Activated CD4-positive, alpha-beta T cell treated with anti-CD3 and anti-CD28 coated beads for 24 hours (primary cell): ENCODE results near the gene LRRN3.
A peak's percentile ranks its signal among the peaks of the same experiment; 100 is the strongest.

Experiments
- DNase-seq, 2 donors: peaks; one replicate each; pipeline ENCODE4 v3.0.0-alpha.2; 2020; ENCODE audit warnings: low read depth in 2 of 2

Gene LRRN3

DNA sequence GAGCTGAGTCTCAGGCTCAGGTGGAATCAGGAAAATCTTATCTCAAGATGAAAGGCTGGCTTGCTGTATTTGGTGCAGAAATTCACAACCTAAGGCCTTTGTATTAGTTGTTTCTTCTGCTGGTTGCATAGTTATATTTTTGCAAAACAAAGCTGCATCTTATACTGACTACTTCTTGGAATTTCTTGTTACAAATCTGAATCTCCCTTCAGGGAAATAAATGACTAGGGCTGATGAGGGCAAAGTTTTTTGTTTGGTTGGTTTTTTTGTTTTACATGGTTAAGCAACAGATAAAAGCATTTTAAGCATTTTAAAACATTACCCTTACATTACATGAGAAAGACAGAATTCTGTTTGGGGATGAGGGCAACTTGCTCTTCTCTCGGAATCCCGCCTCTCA is 13.9 kb upstream of the LRRN3 start:
- DNase-seq = no peak

DNA sequence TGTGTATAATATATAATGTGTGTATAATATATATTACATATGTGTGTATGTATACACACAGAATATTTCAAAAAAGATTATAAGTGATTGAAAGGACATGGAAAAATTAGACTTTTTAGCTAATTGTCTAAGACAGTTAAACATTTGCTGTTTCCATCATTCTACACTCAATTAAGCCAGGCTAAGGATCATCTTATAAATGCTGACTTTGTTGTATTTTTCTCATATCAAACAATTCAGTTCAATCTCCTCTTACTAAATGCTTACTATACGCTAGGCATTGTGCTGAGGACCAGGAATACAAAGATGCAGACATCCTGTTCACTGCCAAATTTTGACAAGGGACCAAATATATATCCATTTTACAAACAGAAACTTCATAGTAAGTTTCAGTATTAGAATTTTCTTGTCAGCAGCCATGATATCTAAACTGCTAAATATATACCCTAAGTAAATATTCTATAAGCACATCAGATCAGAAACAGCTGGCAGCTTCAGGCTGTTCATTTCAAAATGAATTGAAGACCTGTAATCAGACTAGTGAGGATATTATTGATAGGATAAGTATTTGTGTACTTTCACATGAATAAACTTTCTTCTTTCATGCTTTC is 10.3 kb upstream of the LRRN3 start:
- no peak for DNase-seq

DNA sequence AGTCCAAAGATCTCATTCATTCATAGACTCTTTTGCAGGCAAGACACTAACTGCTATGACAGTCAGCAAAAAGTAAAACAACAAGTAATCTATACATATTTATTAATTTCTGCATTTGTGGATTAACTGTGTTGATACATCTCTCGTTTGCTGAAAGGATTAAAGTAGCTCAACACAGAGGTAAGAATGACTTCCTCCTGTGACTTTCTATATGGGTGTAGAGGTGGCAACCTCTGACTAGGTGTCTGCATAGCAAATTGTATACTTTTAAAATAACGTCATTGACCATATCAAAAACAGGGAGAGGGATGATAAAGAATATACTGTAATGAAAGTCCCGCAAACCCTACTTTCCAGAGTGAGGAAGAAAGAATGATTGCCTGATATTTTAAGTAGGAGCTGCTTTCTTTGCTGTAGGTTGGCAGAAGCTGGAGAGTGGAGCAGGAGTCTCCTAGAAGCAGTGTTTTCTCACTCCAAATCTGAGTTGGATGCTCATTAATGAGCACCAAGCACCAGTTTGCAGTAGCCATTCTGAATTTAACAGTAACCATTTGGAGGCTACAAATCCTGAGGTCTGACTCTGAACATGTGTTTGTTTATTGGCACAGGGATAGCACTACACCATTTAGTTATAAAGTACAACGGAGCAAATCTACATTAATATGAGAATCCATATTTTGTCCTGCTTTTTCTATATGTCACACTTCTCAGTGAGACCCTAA is 9.2 kb upstream of the LRRN3 start:
- no peak for DNase-seq

DNA sequence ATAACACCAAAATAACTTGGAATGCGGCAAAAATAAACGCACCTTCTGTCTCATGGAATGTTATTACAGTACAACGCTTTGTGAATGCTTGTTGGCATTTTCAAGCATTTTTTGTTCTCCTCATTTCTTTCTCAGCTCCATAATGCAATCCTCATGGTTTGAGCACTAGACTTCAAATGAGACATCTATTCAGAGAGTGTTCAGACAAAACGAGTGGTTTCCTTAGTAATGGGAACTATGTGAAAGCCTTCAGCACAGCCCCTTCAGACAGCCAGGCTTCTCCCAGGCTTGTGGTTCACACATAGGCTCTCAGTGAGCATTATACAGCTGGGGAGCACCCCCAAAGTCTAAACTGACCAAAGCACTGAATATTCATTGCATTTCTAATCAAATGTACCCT is 8.6 kb upstream of the LRRN3 start:
- no peak for DNase-seq

DNA sequence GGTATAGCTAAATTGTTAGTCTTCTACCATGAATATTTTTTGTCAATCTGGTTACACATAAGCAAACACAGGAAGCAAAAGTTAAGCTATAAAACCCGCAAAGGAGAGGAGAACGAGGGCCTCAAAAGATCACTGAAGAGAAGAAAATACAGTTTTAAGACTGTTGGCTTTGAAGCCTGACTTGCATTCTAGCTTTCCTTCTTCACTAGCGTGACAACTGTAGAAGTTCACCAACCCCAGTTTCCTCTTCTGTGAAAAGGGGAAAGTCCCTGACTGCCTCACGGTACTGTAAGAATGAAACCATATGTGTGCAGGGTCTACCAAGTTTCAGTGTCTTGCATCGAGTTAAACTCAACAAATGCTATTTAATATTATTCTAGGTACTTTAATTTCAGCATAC is 7.5 kb upstream of the LRRN3 start:
- no peak for DNase-seq

DNA sequence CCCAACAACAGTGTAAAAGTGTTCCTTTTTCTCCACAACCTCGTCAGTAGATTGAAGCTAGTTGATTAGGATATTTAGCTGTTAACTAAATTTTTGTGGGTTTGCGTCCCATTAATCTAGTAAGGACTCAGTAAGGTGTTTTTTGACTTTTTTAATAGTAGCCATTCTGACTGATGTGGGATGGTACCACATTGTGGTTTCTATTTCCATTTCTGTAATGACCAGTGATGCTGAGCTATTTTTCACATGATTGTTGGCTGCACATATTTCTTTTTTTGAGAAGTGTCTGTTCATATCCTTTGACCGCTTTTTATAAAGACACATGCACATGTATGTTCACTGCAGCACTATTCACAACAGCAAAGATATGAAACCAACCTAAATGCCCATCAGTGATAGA is 5.6 kb upstream of the LRRN3 start:
- no peak for DNase-seq

DNA sequence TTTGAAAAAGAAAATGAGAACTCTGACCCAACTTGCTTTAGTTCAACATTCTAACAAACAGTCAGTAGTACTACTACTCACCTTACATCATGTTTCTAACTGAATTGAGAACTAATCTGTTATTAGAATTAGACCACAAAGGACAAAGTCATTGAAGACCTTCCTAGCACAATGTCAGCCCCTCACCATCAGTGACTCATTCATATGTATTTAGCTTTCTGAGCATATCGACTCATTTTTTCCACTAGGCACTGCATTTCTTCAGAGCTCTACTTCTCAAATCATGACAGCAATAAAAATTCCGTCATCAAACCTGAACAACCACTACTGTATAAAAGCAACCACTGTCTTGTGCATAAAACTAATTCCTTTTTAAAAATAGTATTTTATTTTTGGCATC is 4.4 kb upstream of the LRRN3 start:
- no peak for DNase-seq

DNA sequence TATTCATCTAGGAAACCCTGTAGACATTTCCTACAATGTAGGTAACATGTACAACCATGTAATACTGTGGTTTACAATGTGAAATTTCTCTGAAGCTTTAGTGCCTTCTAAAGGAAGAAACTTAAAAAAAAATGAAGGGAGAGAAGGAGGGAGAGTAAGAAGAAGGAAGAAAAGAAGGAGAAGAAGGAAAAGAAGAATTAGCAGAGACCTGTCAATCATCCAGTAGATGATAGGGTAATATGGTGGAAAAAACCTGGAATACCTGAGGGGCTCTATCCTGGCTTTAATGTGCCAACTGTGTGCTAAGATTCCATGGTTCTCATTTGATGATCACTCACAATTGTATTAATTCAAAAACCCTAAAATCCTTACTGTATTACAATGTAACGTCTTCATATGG is 2.6 kb upstream of the LRRN3 start:
- DNase-seq = no peak

DNA sequence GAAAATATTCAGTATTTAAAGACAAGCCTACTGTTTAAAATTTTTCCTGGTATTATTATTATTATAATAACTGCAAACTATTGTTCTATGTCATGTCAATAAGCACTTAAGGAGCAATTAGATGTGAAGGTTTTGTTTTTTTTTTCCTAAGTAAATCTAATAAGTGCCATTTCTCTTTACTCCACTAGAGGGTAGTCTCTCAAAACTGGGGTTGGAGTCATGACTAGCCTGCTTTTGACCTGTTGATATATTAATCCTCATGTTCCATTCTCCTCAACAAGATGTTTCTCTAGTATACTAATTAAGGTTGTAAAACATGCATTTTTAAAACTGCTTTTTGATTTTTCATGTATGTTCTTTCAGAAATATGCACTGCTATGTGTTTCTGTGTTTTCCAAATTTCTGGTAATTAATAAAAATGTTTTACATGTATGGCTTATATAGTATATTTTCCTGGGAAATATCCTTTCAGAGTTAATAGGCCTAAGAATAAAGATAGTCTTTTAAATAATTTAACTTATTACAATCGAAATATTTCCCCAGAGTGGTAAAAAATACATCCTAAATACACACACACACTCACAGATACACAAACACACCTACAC is 1.0 kb upstream of the LRRN3 start:
- DNase-seq = no peak

DNA sequence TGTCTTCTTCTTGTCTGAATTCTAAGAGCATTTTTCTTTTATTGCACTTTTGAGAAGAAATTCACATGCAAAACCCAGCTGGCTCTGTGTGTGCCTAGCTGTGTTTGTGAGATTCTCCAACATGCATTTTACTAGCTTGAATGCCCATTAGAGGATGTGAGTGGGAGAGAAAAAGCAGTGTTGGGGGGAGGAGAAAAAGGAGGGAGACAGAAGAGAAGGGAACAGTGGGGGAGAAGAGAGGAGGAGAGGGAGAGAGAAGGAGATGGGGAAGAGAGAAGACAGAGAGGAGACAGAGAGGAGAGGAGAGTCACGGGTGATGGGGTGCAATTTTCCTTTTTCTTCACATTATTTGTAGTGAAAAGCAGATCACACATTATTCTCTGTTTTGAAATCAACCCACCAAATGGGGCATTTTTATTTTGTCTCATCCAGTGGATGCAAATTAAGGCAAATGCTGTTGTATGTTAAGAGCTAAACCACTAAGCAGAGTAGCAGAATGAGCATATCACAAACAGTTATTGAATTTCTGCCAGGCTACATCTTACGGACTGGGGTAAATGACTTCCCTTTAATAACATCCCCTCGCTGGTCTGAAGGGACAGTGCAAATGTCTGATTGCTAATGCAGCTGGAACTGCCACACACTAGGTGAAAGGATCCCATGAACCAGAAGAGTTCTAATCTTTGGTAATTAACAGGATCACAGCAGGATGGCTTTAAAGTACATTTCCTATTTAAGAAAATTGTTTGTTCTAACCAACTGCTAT is 849 bp downstream of the LRRN3 start:
- no peak for DNase-seq

DNA sequence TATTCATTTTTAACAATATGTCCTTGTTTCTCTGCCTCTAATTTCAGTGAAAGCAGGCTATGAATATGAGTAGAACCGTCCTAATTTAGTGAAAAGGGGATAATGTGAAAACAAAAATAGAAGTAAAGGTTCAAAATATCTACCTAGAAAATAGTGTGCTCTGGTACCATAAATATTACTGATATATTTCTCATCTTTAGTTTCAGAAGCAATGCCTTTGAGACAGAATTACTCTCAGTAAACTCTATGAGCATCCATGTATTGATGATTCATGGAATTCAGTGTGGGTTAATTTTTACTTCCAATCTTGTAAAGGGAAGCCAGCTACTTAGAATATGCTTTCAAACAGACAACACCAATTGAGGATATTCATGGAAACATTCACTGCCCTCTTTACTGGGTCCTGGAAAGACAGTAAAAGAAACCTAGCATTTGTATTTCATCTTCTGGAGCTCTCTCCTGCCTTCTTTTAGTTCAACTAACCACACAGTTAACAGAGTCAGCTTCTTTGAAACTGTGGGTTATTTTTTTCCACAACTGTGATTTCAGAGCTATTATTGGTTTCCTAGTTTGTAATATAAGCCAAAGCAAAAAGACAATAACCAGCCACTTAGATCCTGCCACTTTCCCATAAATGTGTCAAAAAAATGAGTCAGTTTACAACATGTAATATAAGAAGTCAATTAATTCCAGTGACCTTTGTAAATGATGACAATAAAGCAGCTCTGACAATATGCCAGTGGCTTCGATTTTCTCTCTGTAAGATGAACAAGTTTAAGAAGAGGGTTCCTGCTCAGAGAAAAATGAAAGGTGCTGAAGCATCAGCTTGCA is 1.7 kb downstream of the LRRN3 start:
- no peak for DNase-seq

DNA sequence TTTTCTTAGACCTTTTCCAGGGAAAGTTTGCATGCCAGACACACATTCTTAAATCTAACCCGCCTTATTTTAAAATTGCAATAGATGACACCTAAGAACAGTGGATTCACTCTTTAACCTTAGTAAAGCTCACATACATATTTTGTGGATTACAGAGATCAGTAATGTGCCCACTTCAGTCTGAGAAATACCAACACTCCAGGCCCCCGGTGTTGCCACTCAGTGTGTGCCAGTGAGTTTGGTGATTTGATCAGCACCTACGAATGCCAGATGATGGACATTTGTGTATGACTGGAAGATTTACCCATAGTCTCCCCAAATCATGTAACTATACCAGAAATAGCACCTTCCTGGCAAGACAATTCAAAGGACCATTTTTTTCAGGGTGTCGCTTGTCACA is 2.6 kb downstream of the LRRN3 start:
- DNase-seq = no peak

DNA sequence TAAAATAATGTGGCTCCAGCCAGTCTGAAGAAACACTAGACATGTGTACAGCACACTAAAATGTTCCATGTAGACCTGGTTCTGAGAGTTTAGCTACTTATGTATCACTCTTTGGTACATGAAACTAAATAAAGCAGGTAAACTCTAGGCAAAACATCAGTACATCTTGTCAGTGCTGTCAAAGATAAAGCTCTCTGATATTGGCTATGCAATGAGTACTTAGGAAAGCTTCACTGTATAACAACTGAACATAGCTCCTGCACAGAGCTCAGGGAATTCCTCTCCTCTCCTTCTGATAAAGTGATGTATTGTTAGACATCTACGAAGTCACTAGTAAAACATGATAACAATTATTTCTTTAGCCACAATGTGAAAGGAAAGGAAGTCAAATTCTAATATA is 3.5 kb downstream of the LRRN3 start:
- no peak for DNase-seq

DNA sequence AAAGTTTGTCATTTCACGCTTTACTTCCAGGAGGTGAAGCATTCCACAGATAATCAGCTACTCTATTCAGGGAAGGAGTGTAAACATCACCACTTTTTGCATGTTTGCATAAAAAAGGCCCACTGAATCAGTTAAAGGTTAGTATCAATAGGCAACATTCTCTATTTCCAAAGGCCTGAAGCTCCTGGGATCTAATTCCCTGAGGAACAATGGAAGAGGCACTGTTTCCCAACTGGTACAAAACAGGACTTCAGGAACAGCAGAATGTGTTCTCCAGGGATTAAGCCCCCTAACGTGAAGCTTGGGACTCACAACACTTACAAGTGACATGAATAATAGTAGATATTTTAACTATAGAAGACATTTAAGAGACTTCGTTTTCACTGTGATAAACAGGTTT is 6.1 kb downstream of the LRRN3 start:
- no peak for DNase-seq

DNA sequence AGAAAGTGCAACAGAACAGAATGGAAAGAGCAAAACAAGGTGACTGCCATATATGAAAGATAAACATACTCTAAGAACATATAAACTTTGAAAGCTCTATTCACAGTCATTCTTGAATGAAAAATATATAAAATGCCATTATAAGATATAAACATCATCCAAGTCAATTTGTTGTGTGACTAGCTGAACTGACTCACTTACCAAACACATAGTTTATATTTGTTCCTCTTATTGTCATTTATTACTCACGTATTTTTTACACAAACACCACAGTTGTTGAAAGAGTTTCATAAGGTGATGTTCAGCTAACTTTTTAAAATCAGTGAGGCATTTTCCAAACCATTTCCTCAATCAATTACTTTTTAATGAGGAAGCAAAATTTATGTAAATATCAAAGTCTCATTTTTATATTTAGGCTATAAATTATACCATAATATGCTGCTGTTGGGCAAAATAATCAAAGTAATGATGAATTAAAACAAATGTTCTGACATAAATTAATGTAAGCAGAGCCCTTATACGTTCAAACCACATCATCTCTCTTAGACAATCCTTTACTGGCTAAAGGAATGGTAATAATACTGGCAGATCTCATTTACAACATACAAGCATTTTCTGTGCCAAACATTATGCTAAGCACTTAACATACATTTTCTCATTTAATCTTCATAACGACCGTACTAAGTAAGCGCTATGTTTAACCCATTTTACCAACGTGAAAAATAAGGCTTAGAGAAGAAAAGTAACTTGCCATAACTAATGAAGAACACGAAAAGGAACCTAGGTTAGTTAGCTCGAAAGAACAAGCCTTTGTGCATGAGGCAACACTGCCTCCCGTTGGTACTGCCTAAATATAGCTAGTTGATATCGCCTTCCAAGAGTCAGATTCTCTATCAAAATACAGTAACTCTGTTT is 7.3 kb downstream of the LRRN3 start:
- DNase-seq = peak in 1 of 2 donors; percentile 42

DNA sequence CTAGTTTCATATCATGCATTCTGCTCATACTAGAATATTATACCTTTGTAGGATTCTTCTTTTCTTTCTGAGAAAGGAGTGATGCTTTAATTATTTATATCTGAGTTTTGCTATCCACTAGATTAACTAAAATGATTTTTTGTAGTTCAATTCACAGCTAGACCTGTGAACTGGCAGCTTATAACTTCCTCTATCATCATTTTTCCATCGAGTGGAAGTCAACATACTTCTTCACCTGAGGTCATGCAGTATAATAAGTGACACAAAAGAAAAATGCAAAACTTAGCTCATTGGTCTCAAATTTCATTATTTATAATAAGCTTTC is 8.0 kb downstream of the LRRN3 start:
- no peak for DNase-seq

DNA sequence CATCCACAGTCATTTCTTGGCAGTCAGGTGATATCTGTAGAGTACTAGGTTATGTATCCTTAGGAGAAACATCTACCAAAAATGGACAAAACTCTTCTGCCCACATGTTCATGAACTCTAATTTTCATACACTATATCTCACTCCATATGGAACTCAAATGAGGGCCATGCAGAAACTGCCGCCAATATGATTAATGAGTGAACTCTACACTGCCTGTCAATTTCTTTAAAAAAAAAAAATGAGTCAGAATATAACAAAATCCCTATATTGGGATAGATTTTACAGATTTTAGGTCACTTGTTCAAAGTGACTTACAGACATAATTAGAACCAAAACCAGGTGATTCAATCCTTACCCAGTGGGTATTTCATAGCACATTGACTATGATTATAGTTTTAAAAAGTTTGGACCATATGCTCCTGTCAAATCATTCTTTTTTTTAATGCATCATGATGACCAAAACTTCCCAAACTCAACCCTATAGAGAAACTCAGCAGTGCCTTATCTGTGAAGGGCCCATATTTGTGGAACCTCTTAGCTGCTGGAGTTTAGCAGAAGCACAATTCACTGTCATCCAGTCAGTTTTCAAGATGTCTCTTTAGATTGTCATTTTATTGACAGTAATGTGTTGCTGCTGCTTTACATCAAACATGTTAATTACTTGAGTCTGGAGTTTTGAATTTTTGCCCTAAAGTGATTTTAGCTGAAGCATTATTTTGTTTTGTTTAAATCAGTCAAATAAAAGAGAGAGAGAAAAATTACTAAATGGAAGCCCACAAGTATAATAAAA is 11.1 kb downstream of the LRRN3 start:
- DNase-seq = no peak

DNA sequence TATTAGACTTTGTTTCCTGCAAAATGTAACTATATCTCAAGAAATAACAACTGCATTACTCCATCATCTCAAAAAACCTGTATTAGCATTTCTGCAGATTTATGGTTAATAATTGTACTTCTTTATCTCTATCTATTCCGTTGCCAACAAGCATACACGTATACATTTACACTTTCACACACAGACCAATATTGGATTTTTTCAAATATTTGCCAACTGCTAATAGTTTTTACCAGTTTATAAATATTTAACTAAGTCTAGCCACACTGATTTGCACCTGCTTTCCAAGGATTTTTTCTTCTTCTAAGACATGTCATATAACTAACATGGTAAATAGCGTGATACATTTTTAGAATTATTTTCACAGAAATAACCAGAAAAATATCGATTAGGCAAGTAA is 12.2 kb downstream of the LRRN3 start:
- DNase-seq = no peak

DNA sequence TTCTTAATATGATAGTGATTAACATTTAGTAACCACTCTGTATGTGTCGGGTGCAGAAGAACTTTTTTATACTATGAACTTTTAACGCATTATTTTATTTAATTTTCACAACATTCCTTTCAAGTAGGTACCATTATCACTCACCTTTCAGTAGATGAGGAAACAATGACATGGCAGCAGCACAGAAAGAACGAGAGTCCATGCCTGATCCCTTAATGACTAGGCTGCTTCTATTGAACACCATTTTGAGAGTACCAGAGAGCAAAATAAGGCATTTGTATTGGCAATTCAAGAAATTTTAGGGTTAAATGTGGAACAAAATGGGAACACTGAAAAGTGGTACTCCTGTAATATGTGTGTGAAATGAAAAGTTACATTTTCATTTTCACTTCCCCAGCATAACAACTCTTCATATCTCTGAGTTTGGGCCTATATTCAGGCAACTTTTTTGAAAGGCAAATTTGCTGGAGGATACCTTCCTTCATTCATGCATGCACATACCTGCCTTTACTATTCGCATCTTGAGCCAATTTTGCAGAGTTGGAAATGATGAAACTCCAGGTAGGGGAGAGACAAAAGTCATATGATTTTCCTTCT is 12.8 kb downstream of the LRRN3 start:
- no peak for DNase-seq

DNA sequence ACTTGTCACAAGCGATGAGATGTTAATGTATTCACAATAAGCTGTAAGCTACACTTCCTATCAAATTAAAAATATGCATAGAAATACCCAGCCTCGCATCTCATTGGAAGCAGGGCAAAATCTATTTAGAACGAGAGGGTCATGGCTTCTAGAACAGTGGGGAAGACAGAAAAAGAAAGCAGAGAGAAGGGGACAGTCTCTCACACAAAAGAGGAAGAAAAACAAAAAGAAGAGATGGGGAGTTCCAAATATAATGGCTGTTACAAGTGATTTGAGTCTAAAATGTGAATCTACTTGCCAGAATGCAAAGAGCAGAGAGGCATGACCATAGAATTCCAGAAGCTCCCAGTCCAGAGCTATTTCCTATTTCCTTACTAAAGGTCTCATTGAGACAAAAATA is 13.8 kb downstream of the LRRN3 start:
- no peak for DNase-seq
